ENCODE data around the gene SPO11. TPM values are rescaled to one million over a fixed set of nuclear protein-coding genes. Genes with fewer than 3 reads are reported as not detected.

The SPO11 gene
- total and polyA plus RNA-seq, 9 of the 15 experiments (the other 6 are each of a cell fraction or from before 2014, with no cell fraction given): not detected

GRCh38 chr20:57329608-57330221, at the start of gene SPO11 (continued):
- no peak for TF ChIP-seq U2AF1 (optimal IDR thresholded peaks at IDR 0.05; ENCODE audit: low read depth, low read length)
- TF ChIP-seq ZNF512 (tag; IDR thresholded peaks at IDR 0.05): no peak
- TF ChIP-seq ZNF184 (CRISPR knock-in tag; IDR thresholded peaks at IDR 0.05): no peak
- TF ChIP-seq ILK (tag; IDR thresholded peaks at IDR 0.05; ENCODE audit: borderline replicate concordance, low read depth): no peak
- TF ChIP-seq MTA2 (IDR thresholded peaks at IDR 0.05; ENCODE audit: low read depth): no peak
- TF ChIP-seq CREB3 (tag; conservative IDR thresholded peaks at IDR 0.05; ENCODE audit: low read depth): no peak
- no peak for TF ChIP-seq POLR2H (tag; IDR thresholded peaks at IDR 0.05; ENCODE audit: low read depth)
- TF ChIP-seq THAP12 (CRISPR knock-in tag; IDR thresholded peaks at IDR 0.05): no peak
- TF ChIP-seq ZNF778 (CRISPR knock-in tag; IDR thresholded peaks at IDR 0.05): no peak
- no peak for TF ChIP-seq BRCA1 (IDR thresholded peaks at IDR 0.05)
- TF ChIP-seq BRCA1 (CRISPR knock-in tag; IDR thresholded peaks at IDR 0.05): no peak
- TF ChIP-seq FOXK2 (conservative IDR thresholded peaks at IDR 0.05 in 1 of 2, IDR thresholded peaks at IDR 0.05 in 1 of 2; ENCODE audit: low read depth in 2 of 2): no peak
- TF ChIP-seq HNRNPK (IDR thresholded peaks at IDR 0.05; ENCODE audit: low read depth, low read length, poor library complexity, severe bottlenecking): no peak
- TF ChIP-seq ZNF75A (CRISPR knock-in tag; IDR thresholded peaks at IDR 0.05): no peak
- no peak for TF ChIP-seq RAD51 (IDR thresholded peaks at IDR 0.05; ENCODE audit: borderline replicate concordance, low read depth)
- no peak for TF ChIP-seq SRSF1 (IDR thresholded peaks at IDR 0.05; ENCODE audit: low read depth, low read length)
- TF ChIP-seq E4F1 (CRISPR knock-in tag; IDR thresholded peaks at IDR 0.05; ENCODE audit: borderline replicate concordance): no peak
- TF ChIP-seq CBFB (CRISPR knock-in tag; IDR thresholded peaks at IDR 0.05): no peak
- no peak for TF ChIP-seq ZNF24 (IDR thresholded peaks at IDR 0.05)
- no peak for TF ChIP-seq MYBL2 (IDR thresholded peaks at IDR 0.05; ENCODE audit: low read depth)
- TF ChIP-seq MYBL2 (CRISPR knock-in tag; IDR thresholded peaks at IDR 0.05; ENCODE audit: borderline replicate concordance): no peak
- TF ChIP-seq SP1 (CRISPR knock-in tag; IDR thresholded peaks at IDR 0.05): no peak
